GM12878 (cell line): ENCODE results near the gene WNT5B.

Source experiments
- CBX5 ChIP-seq: sonication (generic); IDR thresholded peaks from 2 replicates; pipeline ENCODE4 v1.6.1; 2016; ENCODE audit warnings: low read depth, moderate library complexity, mild to moderate bottlenecking, inconsistent platforms
- PAX8 ChIP-seq: fragments of 450-650 bp; IDR thresholded peaks from 2 replicates; pipeline ENCODE4 v1.6.1; 2017; ENCODE audit warnings: mild to moderate bottlenecking, moderate library complexity
- RCOR1 ChIP-seq: conservative IDR thresholded peaks from 2 replicates; pipeline ENCODE4 v1.6.1; 2012; ENCODE audit warnings: low read depth, low read length, improper control_type of control experiment
- SKIL ChIP-seq: fragments of 450-650 bp; IDR thresholded peaks from 2 replicates; pipeline ENCODE4 v1.6.1; 2017; ENCODE audit warnings: mild to moderate bottlenecking, low read depth, inconsistent platforms; ENCODE audit not compliant: poor library complexity, severe bottlenecking
- SP1 ChIP-seq: IDR thresholded peaks from one replicate; pipeline ENCODE4 v1.6.1; 2011; ENCODE audit warnings: low read depth, low read length
- SPI1 ChIP-seq: IDR thresholded peaks from 2 replicates; pipeline ENCODE4 v1.6.1; 2011; ENCODE audit warnings: low read depth, mild to moderate bottlenecking, low read length, moderate library complexity, borderline replicate concordance; ENCODE audit not compliant: insufficient read depth
- SUZ12 ChIP-seq: fragments of 200-600 bp; sonication (generic); IDR thresholded peaks from one replicate; pipeline ENCODE4 v1.6.1; 2018; ENCODE audit warnings: antibody characterized with exemption, mild to moderate bottlenecking; ENCODE audit not compliant: unreplicated experiment
- TAF1 ChIP-seq: IDR thresholded peaks from 2 replicates; pipeline ENCODE4 v1.6.1; 2011; ENCODE audit warnings: mild to moderate bottlenecking, low read depth, low read length, borderline replicate concordance
- USF2 ChIP-seq: IDR thresholded peaks from 2 replicates; pipeline ENCODE4 v1.6.1; 2011; ENCODE audit warnings: low read depth, low read length, improper control_type of control experiment, borderline replicate concordance
- ZBTB33 ChIP-seq: fragments of 450-650 bp; IDR thresholded peaks from 2 replicates; pipeline ENCODE4 v1.6.1; 2017; ENCODE audit warnings: mild to moderate bottlenecking
- ZNF207 ChIP-seq: fragments of 450-650 bp; IDR thresholded peaks from 2 replicates; pipeline ENCODE4 v1.6.1; 2014; ENCODE audit warnings: antibody characterized with exemption, mild to moderate bottlenecking, borderline replicate concordance
- TF ChIP-seq, protein P1 (sequence below), 3 experiments: IDR thresholded peaks in 2 of 3; conservative IDR thresholded peaks in 1 of 3; 2 replicates each; pipeline ENCODE4 v1.5.1; 2011; ENCODE audit warnings: low read depth in 3 of 3, low read length in 3 of 3, mild to moderate bottlenecking in 3 of 3, control low read depth in 2 of 3, moderate library complexity in 2 of 3, inconsistent platforms in 1 of 3, mixed read lengths in 1 of 3; ENCODE audit not compliant: control insufficient read depth in 2 of 3, insufficient read depth in 1 of 3; ENCODE audit errors: extremely low read depth in 1 of 3

GRCh38 chr12:1650978-1651361, 21.9 kb downstream of the WNT5B start:
- TF ChIP-seq, protein P1, sequence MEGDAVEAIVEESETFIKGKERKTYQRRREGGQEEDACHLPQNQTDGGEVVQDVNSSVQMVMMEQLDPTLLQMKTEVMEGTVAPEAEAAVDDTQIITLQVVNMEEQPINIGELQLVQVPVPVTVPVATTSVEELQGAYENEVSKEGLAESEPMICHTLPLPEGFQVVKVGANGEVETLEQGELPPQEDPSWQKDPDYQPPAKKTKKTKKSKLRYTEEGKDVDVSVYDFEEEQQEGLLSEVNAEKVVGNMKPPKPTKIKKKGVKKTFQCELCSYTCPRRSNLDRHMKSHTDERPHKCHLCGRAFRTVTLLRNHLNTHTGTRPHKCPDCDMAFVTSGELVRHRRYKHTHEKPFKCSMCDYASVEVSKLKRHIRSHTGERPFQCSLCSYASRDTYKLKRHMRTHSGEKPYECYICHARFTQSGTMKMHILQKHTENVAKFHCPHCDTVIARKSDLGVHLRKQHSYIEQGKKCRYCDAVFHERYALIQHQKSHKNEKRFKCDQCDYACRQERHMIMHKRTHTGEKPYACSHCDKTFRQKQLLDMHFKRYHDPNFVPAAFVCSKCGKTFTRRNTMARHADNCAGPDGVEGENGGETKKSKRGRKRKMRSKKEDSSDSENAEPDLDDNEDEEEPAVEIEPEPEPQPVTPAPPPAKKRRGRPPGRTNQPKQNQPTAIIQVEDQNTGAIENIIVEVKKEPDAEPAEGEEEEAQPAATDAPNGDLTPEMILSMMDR (IDR thresholded peaks at IDR 0.05 in 2 of 3, conservative IDR thresholded peaks at IDR 0.05 in 1 of 3; ENCODE audit: control insufficient read depth in 2 of 3, extremely low read depth in 1 of 3, insufficient read depth in 1 of 3, low read depth in 3 of 3, low read length in 3 of 3) = no peak
- TF ChIP-seq SP1 (no peak), ZNF207 (no peak), PAX8 (no peak), ZBTB33 (no peak), SKIL (no peak), USF2 (no peak), SUZ12 (no peak), CBX5 (no peak), SPI1 (no peak), TAF1 (no peak), RCOR1 (no peak)
